GM21526 (cell line): ENCODE measurements around the gene MRM1.

Experiments
- ATAC-seq: cut with Tn5 transposase; IDR thresholded peaks from one replicate; pipeline ENCODE4 v1.9.1; 2021; ENCODE audit warnings: moderate library complexity; ENCODE audit not compliant: unreplicated experiment, low FRiP score

Gene MRM1

DNA sequence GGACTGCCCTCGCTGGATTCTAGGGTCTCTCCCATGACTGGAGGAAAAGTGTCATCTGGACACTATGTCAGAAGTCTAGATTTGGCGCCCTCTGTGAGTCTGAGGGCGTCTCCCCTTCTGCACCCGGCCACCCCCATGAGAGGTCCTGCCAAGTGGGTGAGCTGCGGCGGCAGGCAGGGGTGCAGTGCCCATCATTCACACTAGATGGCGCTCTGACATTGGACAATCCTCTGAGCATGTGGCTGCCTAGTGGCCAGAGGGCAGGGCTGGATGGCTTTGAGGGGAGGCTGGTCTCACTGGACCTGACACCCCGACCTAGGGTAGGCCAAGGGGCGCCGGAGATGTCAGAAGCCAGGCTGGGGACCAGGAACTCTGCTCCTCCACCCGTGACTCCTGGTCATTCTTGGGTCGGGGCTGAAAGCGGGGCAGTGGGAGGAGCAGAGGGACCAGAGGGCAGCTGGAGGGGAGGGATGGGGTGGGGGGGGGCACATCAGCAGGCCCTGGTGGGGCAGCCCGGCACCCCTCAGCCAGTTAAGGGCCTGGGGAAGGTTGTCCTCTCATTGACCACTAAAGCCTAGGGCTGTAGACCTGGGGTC lies 28.0 kb downstream of the MRM1 start:
- no peak for ATAC-seq

DNA sequence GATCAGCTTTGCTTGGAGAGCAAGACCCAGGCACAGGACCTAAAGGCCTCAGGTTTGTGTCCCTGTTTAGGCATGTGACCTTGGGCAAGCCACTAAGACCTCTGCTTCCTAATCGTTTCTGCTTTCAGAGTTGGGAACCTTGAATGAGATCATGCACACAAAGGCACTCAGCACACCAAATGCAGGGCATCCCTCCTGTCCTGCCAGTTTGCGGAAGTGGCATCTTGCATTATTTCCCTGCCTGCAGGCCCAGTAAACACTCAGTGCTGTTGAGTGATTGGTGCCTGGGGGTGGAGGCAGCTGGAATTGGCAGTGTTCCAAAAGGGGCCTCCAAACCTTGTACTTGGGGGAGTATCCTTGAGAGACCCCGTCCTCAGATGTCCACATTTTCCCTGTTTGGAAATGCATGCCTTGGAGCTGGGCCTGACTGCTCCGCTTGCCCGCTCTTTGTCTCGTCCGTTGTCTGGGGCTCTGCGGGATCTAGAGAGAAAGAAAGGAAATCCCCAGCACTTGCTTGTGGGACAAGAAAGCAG lies 28.7 kb downstream of the MRM1 start:
- no peak for ATAC-seq

DNA sequence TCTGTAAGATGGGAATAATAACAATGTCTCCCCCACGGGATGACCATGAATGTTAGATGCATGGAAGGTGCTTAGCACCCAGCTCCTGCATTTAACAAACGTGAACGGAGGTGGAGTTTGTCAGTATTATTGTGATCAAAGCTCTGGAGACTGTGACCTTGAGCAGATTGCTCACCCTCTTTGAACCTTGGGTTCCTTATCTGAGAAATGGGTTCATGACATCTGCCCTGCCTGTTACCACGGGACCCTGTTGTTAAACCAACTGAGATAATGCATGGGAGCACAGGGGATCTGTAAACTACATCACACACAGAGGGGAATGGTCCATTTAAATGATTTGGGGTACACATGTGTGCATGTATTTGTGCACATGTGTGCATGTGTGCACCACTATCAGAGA lies 29.6 kb downstream of the MRM1 start:
- no peak for ATAC-seq

DNA sequence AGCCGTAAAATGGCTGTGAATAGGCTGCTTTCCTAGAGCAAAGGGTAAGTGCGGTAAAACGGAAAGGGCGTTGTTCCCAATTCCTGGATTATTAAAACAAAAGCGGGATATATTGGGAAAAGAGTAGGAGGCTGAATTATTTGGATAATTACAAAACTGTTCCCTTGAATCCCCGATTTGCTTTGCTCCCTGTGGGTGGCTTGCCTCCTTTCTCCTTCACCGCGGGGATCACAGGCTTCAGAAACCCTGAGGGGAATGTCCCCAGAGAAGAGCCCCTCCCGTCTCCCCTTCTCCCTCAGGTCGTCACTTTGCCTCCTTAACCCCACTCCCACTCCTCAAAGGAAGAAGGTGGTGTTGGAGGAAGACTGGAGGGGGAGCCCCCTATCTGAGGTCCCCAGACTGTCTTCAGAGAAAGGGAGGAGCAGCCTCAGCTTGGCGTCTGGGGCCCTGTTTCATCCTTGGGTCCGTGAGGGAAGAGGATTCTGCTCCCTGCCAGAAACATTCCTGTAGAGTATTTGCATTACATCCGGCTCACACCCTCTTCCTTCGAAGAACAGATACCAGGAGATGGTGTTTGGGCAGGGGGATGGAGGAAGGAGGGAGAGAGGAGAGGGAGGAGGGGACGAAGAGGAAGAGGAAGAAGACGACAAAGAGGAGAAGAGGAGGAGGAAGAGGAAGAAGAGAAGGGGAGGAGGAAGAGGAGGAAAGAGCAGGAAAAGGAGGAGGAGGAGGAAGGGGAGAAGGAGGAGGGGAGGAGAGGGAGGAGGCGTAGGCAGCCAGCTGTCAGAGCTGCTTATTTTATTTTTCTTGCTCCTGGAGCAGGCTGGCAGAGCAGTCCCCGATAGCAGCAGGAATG lies 31.8 kb downstream of the MRM1 start:
- ATAC-seq: no peak

DNA sequence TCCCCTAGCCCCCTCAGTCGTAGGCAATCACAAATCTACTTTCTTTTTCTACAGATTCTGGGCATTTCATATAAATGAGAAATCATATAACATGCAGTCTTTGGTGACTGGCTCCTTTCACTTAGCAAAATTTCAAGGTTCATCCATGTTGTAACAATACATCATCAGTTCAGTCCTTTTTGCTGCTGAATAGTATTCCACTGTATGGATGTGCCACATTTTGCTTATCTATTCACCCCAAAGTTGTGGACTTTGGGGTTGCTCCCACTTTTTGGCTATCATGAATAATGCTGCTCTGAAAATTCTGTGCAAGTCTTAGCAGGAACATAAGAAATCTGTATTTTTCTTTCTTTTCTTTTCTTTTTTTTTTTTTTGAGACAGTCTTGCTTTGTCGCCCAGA lies 39.0 kb downstream of the MRM1 start:
- ATAC-seq: no peak

DNA sequence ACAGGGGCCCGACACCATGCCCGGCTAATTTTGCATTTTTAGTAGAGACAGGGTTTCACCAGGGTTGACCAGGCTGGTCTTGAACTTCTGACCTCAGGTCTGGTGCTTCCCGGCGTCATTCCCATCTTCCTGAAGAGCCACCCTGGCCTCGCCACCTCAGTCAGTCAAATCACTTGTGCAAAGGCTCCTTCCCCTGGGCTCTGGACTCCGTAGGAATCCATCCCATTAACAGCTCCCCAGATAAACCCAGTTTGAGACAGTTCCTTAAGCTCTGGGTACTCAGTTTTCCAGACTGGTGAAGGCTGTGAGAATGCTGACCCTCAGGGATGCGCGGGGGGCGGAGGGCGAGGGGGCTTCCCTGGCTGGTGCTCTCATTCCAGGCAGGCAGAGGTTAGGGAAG lies 39.5 kb downstream of the MRM1 start:
- no peak for ATAC-seq

DNA sequence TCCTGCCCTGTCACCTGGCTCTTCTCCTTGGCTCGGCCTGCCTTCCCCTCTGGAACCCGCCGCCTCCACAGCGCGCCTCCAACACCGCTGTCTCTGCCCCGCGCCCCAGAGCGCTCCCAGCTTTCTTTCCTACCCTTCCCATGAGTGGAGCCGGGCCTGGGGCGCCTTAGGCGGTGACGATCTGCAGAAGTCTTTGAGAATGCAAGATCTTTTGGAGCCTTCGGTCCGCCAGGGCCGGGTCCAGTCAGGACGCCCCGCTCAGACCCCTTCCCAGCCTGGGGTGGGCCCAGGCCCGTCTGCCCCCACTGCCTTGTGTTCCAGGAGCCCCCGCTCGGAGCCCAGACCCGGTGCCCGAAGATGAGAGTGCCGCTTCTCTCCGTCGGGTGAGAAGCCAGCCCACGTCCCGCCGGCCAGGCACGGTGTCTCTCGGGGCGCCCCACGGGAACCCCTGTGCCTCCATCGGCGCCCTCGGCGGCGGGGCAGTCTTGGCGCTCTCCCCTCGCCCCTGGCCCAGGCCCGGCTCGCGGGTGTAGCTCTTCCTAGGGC lies 40.0 kb downstream of the MRM1 start:
- ATAC-seq: no peak

DNA sequence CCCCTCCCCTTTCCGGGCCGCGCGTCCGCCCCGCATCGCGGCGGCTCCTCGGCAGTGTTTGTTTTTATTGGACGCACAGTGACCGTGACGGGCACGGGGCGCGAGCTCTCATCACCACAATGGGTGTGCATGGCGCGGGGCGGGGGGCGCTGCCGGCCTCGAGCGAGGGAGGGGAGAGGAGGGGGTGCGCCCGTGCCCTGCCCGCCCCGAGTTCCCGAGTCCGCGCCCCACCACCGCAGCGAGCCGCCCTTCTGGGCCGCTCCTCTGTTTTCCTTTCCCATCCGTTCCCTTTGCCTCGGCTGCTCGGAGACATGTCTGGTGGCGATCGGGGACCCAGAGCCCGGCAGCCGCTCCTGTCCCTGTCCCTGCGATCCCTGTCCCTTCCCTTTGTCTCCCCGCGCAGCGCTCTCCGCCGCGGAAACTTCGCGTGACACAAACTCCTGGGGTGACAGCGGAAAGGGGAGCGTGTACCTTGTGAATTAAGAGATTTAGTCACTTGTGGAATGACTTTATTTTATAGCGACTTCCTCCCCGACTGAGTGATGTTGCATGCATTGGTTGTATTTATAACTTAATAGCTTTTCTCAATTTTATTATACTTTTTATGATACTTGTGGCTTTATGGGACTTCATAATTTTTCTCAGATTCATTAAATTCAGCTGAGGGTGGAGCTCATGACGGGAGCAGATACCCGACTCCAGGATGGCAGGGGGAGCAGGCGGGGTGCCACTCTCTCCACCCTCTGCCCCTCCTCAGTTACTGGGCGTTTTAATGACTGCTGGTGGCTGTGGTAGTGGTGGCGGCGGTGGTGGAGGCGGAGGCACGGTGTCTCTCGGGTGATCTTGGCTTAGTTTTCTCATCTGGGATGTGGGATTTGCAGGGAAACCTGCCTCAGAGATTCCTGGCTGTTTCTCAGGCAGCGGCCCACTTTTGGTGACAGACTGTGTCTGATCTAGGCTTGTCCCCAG lies 40.8 kb downstream of the MRM1 start:
- ATAC-seq: no peak

DNA sequence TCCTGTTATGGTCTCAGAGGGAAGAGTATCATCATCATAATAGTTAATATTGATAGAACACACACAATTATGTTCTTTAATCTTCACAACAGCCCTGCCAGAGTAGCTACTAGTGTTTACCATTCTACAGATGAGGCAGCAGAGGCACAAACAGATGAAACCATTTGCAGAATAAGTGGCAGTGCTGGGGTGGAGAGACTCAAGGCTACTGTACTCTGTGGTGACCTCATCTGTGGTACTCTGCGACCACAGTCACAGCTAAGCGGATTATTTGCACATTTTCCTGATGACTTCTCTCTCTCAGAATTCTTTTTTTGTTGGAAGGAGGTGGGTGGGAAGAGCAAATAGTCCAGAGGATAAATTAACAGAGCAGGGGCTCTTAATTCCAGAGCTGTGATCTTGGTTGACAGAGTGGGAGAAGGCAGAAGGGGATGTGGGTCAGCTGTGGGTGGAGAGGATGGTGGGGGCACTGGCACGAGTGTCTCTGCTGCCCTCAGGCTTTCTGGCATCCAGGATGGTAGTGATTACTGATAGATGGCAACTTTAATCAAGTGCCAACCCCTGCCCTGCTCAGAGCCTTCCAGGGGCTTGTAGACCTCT lies 41.8 kb downstream of the MRM1 start:
- no peak for ATAC-seq

DNA sequence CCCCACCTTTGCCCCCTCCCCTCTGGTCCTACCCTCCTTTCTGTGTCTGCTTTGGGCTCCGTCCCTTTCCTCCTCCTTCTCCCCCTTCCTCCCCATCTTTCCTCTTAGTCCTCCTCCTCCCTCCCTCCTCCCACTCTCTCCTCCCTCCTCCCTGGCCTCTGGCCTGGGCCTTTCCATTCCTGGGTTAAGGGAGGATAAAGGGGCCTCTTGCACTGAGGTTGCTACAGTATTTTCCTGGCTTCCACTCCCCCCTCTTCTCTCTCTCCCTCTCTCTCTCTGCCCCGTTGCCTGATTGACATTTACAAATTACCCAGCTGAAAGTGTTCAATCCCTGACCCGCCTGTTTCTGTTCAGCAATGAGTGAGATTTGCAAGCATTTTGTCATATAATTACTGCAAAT lies 44.0 kb downstream of the MRM1 start:
- ATAC-seq: no peak

DNA sequence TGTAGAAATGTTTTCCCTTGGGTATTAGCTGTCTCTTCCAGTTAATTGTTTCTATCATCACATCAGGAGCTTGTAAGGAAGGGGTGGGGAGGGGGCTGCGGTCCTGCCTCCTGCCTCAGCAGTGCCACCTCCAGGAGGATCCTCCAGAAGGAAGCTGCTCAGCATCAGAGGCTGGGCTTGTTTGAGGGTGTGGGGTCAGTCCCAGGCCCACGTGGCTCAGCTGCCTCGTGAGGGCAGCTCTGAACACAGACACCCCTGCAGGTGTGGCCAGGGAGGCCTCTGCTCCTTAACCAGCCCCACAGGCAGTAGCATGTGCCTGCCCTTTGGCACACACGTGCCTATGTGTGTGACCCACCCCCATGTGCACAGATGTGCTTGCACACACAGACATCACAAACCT lies 46.3 kb downstream of the MRM1 start:
- ATAC-seq: no peak

DNA sequence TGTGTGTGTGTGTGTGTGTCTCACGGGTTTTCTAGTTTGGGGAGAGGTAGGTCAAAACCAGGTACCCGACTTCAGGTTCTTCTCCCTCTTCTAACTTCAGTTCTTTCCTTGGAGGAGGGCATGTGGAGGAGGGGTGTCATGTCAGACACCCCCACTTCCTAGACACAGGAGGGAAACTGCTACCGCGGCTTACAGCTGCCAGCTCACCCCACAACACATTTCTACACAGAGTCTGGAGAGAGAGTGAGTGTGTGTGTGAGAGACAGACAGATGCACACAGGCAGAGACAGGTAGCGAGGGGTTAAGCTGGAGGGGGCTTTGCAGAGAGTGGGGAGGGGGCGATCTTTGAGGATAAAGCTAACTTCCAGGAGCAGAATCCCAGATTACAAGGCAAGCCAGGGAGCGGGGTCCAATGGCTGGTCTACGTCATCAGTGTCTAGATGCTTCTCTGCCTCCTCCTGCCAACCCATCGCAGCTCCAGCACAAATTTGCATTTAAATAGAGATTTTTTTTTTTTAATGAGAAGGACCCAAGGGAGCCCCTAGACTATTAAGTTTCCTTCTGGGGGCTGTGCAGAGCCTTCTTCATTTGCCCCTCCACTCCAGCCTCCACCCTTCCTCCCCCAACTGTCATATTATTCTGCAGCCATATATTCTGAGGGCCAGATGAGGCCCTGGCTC lies 48.9 kb downstream of the MRM1 start:
- ATAC-seq: no peak

DNA sequence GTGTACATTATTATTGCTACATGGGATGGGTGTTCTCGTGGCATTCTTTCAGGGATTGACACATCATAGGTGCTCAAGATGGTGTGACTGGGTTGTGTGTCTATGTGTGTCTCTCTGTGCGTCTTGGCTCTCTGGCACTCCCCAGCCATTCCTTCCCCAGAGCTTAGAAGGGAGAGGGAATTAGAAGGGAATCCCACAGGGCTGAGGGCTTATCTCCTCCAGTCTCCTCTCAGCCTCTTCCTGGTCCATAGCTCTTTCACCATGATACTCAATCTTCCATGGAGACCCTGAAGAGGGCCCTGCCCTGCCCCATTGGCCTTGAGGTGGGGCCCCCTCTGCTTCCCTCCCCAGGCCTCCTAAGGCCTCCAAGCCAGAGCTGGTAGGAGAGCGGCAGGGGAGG lies 52.0 kb downstream of the MRM1 start:
- ATAC-seq: no peak

DNA sequence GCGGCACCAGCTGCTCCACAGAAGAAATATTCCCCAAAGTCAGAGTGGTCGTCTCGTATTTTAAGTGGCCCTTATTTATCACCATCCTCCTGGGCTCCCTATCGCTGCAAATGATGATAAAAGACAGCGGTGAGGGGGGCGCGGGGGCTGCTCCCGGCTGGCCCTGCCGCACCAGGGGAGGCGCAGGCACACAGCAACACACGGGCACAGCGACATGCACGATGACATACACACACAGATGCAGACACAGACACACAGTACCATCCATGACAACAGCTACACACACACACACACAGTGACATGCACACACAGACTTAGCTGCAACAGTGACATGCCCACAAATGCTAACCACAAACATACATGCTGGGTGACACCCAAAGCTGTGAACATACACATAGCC lies 52.5 kb downstream of the MRM1 start:
- no peak for ATAC-seq

DNA sequence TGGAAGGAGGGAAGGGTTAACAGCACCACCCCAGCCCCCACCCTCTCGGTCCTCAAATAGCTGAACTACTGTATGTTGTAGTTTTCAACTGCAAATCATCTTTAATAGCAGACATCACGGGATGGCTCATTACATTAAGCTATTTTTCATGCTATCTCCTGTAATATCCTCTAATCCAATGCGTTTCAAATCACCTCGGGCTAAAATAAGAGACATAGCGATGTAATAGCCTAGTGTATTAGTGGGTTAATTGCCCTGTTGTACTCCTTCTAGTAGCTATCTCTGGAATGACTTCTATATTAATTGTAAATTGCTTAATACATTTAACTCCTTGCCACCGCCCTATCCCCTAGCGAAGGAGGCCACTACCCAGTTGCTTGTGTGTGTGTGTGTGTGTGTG lies 54.3 kb downstream of the MRM1 start:
- no peak for ATAC-seq

DNA sequence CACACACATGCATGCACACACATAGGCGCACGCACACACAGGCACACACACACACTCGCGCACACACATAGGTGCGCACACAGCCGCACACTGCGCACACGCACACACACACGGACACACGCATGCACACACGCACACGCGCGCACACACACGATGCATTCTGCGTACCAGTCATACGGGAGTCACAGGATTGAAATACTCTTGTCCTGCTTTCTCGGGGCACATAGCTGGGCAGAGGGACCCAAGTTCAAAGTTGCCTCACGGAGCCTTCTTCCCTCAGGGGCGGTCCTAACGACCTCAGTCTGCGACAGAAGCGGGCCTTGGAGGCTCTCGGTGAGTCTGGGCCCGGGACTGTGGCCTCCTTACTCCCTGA lies 56.0 kb downstream of the MRM1 start:
- no peak for ATAC-seq

DNA sequence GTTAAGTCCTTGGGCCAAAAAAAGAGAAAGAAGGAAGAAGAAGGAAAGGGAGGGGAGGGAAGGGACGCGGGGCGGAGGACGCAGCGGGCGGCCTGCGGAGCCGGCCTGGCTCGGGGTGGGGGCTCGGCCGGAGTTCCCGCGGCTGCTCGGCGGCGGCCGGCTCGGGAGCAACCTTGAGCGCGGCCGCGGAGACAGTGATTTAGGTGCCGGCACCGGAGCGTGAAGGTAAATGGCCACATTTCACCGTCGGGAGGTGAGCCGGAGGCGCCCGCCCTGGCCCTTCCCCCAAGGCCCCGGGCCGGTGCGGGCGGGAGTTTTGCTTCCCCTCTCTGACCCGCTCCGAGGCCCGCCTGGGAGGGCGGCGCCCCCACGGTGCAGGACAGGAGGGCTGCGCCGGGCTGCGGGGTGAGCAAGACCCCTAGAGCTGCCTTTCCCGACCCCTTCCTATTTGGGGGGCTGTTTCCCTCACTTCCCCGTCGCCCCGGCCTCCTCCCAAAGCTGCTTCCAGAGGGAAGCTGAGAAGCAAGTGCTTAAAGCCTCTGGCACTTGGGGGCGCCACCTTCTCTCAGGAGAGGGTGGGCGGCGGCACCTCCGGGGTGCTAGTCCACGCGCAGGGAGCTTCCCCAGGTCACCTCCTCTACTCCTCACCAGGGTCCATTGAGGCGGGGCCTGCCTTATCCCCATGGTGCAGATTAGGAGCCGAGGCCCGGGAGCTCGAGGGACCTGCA lies 56.5 kb downstream of the MRM1 start:
- no peak for ATAC-seq
